Retina (tissue), 1 donor: ENCODE measurements around the gene HLA-F.

Source experiments
- DNase-seq: peaks from one replicate; pipeline ENCODE4 v3.0.0-alpha.2; 2016

HLA-F gene

DNA sequence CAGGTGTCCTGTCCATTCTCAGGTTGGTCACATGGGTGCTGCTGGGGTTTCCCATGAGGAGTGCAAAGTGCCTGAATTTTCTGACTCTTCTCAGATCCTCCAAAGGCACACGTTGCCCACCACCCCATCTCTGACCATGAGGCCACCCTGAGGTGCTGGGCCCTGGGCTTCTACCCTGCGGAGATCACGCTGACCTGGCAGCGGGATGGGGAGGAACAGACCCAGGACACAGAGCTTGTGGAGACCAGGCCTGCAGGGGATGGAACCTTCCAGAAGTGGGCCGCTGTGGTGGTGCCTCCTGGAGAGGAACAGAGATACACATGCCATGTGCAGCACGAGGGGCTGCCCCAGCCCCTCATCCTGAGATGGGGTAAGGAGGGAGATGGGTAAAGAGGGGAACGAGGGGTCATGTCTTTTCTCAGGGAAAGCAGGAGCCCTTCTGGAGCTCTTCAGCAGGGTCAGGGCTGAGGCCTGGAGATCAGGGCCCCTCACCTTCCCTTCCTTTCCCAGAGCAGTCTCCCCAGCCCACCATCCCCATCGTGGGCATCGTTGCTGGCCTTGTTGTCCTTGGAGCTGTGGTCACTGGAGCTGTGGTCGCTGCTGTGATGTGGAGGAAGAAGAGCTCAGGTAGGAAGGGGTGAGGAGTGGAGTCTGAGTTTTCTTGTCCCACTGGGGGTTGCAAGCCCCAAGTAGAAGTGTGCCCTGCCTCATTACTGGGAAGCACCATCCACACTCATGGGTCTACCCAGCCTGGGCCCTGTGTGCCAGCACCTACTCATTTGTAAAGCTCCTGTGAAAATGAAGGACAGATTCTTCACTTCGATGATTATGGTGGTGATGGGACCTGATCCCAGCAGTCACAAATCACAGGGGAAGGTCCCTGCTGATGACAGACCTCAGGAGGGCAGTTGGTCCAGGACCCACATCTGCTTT lies 2.0 kb downstream of the HLA-F start:
- no peak for DNase-seq

- DNase-seq = no peak
These were observed 2.8 kb downstream of the HLA-F start for GRCh38 chr6:29726001-29726400.

- DNase-seq = no peak
These were observed 3.4 kb downstream of the HLA-F start for GRCh38 chr6:29726571-29727194.

GRCh38 chr6:29727637-29728036 lies 4.4 kb downstream of the HLA-F start:
- no peak for DNase-seq

- no peak for DNase-seq
These were observed 5.1 kb downstream of the HLA-F start for GRCh38 chr6:29728173-29728874.

- DNase-seq = no peak
These were observed 5.6 kb downstream of the HLA-F start for GRCh38 chr6:29728875-29729270.

- DNase-seq = no peak
These were observed 6.6 kb downstream of the HLA-F start for GRCh38 chr6:29729774-29730328.

- no peak for DNase-seq
These were observed 7.4 kb downstream of the HLA-F start for GRCh38 chr6:29730575-29731126.

DNA sequence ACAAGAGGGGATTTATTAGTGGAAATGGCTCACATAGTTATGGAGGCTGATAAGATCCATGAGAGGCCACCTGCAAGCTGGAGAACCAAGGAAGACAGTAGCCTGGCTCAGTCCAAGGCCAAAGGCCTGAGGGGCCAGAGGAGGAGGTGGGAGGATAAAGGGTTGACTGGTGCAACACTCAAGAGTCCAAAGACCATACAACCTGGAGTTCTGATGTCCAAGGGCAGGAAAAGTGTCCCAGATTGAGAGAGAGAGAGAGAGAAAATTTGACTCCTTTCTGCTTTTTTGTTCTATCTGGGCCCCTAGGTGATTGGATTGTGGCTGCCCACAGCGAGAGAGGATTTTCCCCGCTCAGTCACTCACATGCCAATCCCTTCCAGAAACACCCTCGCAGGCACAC lies 8.0 kb downstream of the HLA-F start:
- no peak for DNase-seq

- DNase-seq = no peak
These were observed 9.8 kb downstream of the HLA-F start for GRCh38 chr6:29733057-29733456.

DNA sequence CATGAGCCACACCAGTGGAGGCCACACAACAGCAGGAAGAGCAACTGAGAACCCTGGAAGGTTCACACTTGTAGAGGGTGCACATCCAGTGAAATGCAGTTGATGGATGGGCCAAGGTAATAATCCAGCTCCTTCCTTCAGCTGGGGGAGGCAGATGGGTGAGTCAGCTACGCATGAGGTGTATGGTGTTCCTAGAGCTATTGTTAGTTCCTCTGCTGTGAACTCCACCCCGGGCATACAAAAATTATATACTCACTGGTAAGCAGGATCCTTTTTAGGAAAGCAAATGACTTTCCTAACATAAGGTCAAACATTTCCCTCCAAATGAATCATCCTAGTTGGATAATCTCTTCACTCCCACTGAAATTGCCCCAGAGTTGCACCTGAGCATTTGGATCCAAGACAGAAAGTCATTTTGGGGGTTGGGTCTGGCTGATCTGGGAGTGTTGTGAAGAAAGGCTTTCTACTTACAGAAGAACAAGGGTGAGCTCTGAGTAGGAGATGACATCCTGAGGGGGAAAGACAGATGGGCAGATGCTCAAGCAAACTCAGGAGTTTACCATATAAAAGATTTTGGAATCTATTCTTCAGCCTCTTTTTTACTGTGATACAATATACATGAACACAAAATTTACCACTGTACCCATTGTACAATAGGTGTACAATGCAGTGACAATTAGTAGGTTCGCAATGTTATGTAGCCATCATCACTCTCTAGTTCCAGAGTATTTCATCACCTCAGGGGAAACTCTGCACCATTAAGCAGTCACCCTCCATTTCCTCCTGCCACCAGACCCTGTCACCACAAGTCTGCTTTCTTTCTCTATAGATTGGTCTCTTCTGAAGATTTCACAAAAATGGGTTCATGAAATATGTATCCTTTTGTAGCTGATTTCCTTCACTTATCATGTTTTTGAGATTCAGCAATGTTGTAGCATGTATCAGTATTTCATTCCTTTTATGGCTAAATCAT lies 11.1 kb downstream of the HLA-F start:
- no peak for DNase-seq

DNA sequence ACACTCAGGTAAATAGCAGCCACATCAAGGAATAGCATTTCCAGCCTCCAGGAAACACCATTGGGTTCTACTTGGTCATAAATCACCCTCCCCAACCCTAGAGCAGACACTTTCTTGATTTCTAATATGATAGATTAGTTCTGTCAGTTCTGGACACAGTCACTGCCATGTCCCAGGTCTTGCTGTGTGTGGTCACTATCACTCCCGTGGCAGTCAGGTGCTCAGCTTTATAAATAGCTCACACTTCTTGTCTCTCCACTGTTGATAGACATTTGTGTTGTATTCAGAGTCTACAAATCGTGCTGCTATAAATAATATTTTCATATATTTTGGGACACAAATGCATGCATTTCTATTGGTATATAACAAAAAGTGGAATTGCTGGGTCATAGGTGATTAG lies 13.3 kb downstream of the HLA-F start:
- no peak for DNase-seq

DNA sequence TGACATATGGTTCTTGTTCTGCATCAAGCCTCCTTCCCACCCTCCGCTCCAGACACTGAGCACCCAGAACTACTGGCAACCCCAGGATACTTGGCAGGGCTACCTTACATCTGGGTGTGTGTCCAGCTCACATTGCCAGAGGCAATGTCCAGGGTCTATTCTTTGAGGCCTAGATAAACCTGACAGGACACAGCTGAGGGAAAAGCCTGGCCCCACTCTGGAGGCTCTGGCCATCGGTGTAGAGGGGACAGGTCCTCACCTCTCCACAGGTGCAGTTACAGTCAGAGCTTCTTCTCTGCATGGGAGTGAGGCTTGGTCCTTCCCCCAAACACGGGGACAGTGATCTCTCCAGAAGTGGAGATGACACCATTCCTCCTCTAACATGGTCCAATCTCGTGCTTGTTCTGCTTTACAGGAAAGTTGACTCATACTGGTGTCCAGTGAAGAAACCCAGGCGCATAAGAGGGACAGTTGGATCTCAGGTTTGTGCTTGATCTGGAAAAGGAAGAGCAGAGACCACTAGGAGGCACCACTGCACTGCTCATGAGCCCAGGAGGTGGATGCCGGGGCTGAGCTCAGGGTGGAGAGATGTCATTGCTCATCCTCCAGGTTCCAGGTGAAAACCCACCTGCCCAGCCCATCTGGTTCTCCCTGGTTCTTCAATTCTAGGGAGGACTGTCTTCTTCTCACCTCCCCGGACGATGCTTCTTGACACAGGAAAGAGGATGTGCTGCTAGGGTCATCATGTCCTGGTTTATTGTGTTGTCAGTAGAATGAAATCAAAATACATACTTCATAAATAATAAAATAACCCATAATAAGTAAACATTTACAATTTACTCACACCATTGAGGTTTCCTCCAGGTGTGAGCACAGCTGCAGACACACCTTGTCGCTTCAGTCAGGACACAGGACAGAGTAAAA lies 14.7 kb downstream of the HLA-F start:
- DNase-seq = peak; percentile 73

DNA sequence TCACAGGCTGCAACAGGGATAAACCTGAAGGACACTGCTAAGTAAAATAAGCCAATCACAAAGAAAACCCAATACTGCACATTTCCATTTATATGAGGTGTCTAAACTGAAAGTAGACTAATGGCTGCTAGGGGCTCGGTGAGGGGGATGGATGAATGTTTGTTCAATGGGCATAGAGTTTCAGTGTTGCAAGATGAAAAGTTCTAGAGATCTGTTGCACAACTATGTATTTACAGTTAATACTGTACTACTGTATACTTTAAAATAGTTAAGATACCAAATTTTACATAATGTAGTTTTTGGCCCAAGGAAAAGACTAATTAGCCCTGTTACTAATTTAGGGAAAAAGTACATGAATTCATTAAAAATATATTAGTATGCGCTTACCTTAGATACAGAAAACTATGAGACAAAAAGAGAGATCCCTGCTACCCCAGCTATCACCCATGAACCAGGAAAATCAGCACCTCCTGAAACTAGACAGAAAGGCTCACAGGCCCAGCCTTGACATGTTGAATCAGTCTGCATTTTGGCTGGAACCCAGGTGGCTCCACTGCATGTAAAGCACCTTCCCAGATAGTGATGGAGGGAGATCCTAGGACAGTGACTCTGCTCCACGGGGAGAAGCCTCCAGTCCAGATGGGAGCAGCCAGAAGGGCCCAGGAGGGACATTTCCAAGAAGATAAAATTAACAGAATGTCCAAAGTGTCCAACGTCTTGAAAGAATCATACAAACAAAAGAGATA lies 16.1 kb downstream of the HLA-F start:
- no peak for DNase-seq

DNA sequence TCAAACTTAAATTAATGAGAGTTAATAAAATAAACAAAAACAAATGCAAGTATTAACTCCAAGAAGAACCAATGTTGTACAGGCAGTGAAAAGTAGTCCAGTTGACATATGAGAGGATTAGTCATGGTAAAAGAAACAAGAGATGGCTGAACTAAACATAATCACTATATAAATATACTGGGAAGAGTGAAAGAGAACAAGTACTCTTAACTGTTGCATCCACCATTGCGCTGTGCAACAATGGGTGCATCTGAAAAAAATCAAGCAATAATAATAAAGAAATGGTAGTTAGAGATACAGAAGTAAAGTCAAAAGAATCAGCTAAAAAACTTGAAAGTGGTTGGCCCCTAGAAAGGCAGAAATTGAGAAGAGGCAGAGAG lies 16.6 kb downstream of the HLA-F start:
- no peak for DNase-seq

- DNase-seq = no peak
These were observed 18.4 kb downstream of the HLA-F start for GRCh38 chr6:29741592-29741991.

- no peak for DNase-seq
These were observed 18.9 kb downstream of the HLA-F start for GRCh38 chr6:29742127-29742526.

- no peak for DNase-seq
These were observed 19.8 kb downstream of the HLA-F start for GRCh38 chr6:29743025-29743424.

- DNase-seq = no peak
These were observed 20.3 kb downstream of the HLA-F start for GRCh38 chr6:29743568-29743967.

- DNase-seq = no peak
These were observed 20.9 kb downstream of the HLA-F start for GRCh38 chr6:29744131-29744530.
